HG03175 (cell line): ENCODE results near the gene TAS2R20.

ENCODE experiments used
- ATAC-seq: cut with Tn5 transposase; IDR thresholded peaks from one replicate; pipeline ENCODE4 v1.9.1; 2021; ENCODE audit warnings: mild to moderate bottlenecking, moderate library complexity; ENCODE audit not compliant: unreplicated experiment

TAS2R20 gene

DNA sequence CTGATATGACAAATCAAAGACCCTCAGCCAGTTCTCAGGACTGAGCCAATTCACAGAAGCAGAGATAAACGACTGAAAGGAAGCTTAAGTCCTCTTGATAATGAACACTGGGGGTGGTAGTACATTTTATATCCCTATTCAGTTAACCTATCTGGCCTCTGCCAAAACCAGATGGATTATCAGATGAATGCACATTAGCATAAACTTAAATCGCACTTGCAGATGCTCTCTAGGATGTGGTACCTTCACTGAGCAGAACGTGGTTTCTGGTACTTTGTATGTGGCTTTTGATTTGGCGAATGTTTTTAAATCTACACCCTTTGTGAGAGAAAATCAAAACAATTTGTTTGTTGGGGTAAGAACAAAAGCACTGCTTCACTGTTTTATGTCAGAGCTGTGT lies 37.9 kb downstream of the TAS2R20 start:
- ATAC-seq: no peak

- no peak for ATAC-seq
These were observed 38.3 kb downstream of the TAS2R20 start for GRCh38 chr12:10959804-10960203.

DNA sequence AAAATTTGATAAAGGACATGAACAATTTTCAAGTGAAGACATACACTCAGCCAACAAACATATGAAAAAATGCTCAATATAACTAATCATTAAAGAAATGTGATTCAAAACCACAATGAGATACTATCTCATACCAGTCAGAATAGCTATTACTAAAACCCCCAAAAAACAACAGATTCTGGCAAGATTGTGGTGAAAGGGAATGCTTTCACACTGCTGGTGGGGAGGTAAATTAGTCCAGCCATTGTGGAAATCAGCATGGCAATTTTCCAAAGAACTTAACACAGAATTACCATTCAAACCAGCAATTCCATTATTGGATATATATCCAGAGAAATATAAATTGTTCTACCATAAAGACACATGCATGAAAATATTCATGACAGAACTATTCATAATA lies 40.4 kb downstream of the TAS2R20 start:
- no peak for ATAC-seq

- no peak for ATAC-seq
These were observed 42.0 kb downstream of the TAS2R20 start for GRCh38 chr12:10956085-10956484.

DNA sequence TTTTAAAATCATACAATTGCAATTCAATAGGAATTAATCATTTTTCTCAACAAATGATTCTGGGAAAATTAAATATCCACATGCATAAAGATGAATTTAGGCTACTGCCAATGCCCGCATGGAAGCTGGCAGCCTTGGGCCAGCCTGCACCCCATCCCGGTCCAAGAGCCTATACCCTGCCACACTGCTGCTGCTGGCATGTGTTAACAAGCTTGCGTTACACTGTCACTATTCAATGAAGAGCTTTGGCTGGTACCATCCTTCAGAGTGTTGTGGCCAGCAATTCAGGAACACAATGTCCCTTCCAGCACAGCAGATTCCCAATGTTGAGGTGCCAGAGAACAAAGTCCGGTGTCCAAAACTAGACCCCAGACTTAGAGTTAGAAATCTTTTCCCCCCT lies 45.5 kb downstream of the TAS2R20 start:
- ATAC-seq: no peak
